Sigmoid colon (tissue), 4 donors: Measurements from ENCODE around the gene TRUB2.

Experiments used
- EP300 ChIP-seq, 4 donors: sonication (generic); formaldehyde crosslinking; IDR thresholded peaks; one replicate each; pipeline ENCODE4 v1.6.1; 2017; ENCODE audit warnings: antibody characterized with exemption in 4 of 4
- TF ChIP-seq, protein P1 (sequence below), 4 experiments: fragments of 450-650 bp in 3 of 4; fragments of 200-600 bp in 1 of 4; IDR thresholded peaks; one replicate each; pipeline ENCODE4 v1.5.1; 2016 to 2019; ENCODE audit warnings: antibody characterized with exemption in 4 of 4, mild to moderate bottlenecking in 3 of 4, moderate library complexity in 2 of 4

DNA sequence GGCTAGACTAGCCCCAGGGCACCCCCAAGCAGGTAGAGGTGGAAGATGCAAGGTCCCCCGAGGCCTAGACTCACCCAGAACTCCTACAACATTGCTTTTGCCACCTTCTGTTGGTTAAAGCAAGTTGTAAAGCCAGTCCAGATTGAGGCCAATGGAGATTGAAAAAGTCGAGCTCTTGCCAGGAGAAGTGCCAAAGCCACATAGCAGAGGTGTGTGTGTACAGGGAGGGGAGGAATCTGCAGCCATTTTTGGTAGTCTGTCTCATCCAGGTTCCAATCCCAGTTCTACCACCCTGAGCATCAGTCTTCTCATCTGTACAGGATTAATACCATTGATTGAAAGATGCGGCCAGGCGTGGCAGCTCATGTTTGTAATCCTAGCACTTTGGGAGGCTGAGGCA is 36.6 kb upstream of the TRUB2 start:
- no peak for TF ChIP-seq EP300 (IDR thresholded peaks at IDR 0.05)
- TF ChIP-seq, protein P1, sequence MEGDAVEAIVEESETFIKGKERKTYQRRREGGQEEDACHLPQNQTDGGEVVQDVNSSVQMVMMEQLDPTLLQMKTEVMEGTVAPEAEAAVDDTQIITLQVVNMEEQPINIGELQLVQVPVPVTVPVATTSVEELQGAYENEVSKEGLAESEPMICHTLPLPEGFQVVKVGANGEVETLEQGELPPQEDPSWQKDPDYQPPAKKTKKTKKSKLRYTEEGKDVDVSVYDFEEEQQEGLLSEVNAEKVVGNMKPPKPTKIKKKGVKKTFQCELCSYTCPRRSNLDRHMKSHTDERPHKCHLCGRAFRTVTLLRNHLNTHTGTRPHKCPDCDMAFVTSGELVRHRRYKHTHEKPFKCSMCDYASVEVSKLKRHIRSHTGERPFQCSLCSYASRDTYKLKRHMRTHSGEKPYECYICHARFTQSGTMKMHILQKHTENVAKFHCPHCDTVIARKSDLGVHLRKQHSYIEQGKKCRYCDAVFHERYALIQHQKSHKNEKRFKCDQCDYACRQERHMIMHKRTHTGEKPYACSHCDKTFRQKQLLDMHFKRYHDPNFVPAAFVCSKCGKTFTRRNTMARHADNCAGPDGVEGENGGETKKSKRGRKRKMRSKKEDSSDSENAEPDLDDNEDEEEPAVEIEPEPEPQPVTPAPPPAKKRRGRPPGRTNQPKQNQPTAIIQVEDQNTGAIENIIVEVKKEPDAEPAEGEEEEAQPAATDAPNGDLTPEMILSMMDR (IDR thresholded peaks at IDR 0.05): no peak
